Posterior vena cava (tissue), 2 donors: Measurements from ENCODE around the gene MRPL22. TPM values are rescaled to one million over a fixed set of nuclear protein-coding genes. Genes with fewer than 3 reads are reported as not detected.

Experiments
- total RNA-seq, 2 donors: library from RNA; stranded (reverse); fragmentation: NEBNext Ultra II Directional; extraction: Animal tissue kit (Norgen Biotek cat#: 25700); gene quantifications; one replicate each; pipeline ENCODE4 v1.2.1, GENCODE V29; 2021
- donor health status: DM: yes; HTN: yes; CAD: no.
- donor health status: DM: yes; HTN: yes; CAD: no.

The MRPL22 gene
- total RNA-seq, 2 donors from 2014 or later, result 40.1 to 40.9 TPM

Other genes starting within 250 kb of the MRPL22 start
- 100 to 1,000 TPM; 111 to 128 TPM for gene LARP1, start 185.7 kb upstream of the MRPL22 start, total RNA-seq
- gene FAXDC2, start 90.5 kb upstream of the MRPL22 start, total RNA-seq, result 10 to 100 TPM; 19.2 to 30.1 TPM
- gene CNOT8, start 82.4 kb upstream of the MRPL22 start, total RNA-seq, result 10 to 100 TPM; 46.5 to 47.1 TPM
- 10 to 100 TPM; 13.4 to 14.2 TPM for gene GEMIN5, start 2.9 kb upstream of the MRPL22 start, total RNA-seq
- under 1 TPM in 1 of 2 donors, not detected in 1; 0.14 TPM for gene KIF4B, start 72.7 kb downstream of the MRPL22 start, total RNA-seq